ENCODE results near the gene UBE2L6.

Gene UBE2L6

DNA sequence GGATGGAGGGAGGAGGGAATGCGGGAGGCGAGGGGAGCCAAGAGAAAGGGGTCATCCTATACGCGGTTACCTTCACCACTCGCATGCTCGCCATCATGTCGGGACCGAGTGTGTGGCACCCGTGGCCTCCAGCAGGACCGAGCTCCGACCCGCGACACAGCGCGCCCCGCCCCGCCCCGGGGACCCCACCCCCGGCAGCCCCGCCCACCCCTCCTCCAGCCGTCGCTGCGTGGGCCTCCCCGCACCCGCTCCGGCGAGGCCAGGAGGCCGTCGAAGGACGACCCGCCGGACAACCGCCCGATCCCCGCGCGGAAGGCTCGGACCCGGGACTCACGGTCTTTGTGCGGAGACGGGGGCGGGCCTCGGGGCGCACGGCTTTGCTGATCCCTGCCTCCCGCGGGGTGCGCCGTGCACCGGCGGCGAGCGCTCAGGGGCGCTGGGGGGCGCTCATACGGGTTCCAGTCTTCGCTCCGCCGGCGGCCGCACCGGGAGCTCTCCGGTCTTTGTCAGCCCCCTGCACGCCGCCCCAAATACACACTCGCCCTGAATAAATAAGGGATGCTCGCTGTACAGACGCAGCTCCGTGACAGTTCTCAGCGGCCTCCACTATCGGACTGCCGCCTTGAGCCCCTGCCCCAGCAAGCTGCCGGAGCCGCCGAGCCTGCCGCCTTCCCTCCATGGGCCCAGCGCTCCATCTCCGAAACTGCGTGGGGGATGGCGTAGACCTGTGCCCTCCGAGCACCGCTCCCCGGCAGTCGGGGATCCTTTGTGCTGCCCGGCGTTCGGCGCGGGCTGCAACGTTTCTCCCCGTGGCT, at the start of gene UBE2L6:
UBE2L6 (minus strand) TSS at position 158 of the 815 bp plus-strand sequence; CDS start at position 97, 61 bp downstream.
- peaks cover 2% of the 10 kb centered on the region; the same call in 1 of the 2 replicates for H3K4me1 ChIP-seq
- H3K9me3 ChIP-seq: no peaks in the 10 kb centered on the region
- H3K4me3 ChIP-seq: peak within 1 kb of the TSS; percentile 66
- in situ Hi-C loops (cut with MboI; ENCODE audit: low sequenced_read_pairs): loop anchor here (5.0 kb wide), 1 partner anchor 75 kb away; no protein-coding TSS in a partner anchor
- H3K27me3 ChIP-seq (ENCODE audit: low read depth): no peaks in the 10 kb centered on the region
- DNase-seq (ENCODE audit: low spot score in 2 of 2): peak; percentile 41 to 67
- no peaks in the 10 kb centered on the region for H3K36me3 ChIP-seq (replicated peaks)

- in situ Hi-C loops (cut with MboI; ENCODE audit: low sequenced_read_pairs): no loop called here
- no peak overlapping the region for H3K4me3 ChIP-seq
- no peaks in the 10 kb centered on the region for H3K4me1 ChIP-seq
- H3K9me3 ChIP-seq: peaks cover 6% of the 10 kb centered on the region
- no peak for DNase-seq (ENCODE audit: low spot score in 2 of 2)
- no peaks in the 10 kb centered on the region for H3K36me3 ChIP-seq (replicated peaks)
- H3K27me3 ChIP-seq (ENCODE audit: low read depth): peaks cover 4% of the 10 kb centered on the region
Observed at GRCh38 chr11:57616595-57616994, 49.1 kb upstream of the UBE2L6 start.

DNA sequence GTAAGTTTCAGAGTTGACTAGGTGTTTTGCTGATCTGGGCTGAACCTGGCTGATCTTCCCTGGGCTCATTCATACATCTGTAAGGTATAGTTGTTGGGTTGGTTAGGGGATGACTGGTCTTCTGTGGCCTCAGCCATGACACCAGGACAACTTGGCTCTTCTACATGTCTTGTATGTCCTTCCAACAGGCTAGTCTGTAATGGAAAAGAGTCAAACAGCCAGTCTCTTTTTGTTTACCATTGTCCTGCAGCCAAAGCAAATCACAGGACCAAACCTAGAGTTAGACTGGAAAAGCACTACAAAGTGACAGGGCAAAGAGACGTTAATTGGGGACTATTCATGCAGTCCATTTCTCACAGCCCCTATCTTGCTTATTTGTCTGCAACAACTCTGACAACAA, 47.8 kb upstream of the UBE2L6 start:
- no peaks in the 10 kb centered on the region for H3K36me3 ChIP-seq (replicated peaks)
- H3K9me3 ChIP-seq: peaks cover under 1% of the 10 kb centered on the region
- in situ Hi-C loops (cut with MboI; ENCODE audit: low sequenced_read_pairs): no loop called here

GRCh38 chr11:57614234-57614772, 46.8 kb upstream of the UBE2L6 start:
- Histone ChIP-seq H3K27me3 (ENCODE audit: low read depth) (peaks cover 22% of the 10 kb centered on the region), H3K4me3 (no peak overlapping the region), H3K9me3 (no peaks in the 10 kb centered on the region), H3K4me1 (no peaks in the 10 kb centered on the region), H3K36me3 (replicated peaks) (no peaks in the 10 kb centered on the region)
- no peak for DNase-seq (ENCODE audit: low spot score in 2 of 2)
- in situ Hi-C loops (cut with MboI; ENCODE audit: low sequenced_read_pairs): no loop called here

More for the DNA sequence above, 47.8 kb upstream of the UBE2L6 start:
- Histone ChIP-seq H3K4me3 (no peak overlapping the region), H3K27me3 (ENCODE audit: low read depth) (peaks cover 13% of the 10 kb centered on the region), H3K4me1 (no peaks in the 10 kb centered on the region)
- DNase-seq (ENCODE audit: low spot score in 2 of 2): no peak

GRCh38 chr11:57610170-57610569, 42.7 kb upstream of the UBE2L6 start:
- H3K4me3 ChIP-seq: no peak overlapping the region
- H3K27me3 ChIP-seq (ENCODE audit: low read depth): peaks cover 26% of the 10 kb centered on the region
- H3K36me3 ChIP-seq (replicated peaks): no peaks in the 10 kb centered on the region
- no peaks in the 10 kb centered on the region for H3K4me1 ChIP-seq
- no peaks in the 10 kb centered on the region for H3K9me3 ChIP-seq
- in situ Hi-C loops (cut with MboI; ENCODE audit: low sequenced_read_pairs): no loop called here
- DNase-seq (ENCODE audit: low spot score in 2 of 2): no peak

DNA sequence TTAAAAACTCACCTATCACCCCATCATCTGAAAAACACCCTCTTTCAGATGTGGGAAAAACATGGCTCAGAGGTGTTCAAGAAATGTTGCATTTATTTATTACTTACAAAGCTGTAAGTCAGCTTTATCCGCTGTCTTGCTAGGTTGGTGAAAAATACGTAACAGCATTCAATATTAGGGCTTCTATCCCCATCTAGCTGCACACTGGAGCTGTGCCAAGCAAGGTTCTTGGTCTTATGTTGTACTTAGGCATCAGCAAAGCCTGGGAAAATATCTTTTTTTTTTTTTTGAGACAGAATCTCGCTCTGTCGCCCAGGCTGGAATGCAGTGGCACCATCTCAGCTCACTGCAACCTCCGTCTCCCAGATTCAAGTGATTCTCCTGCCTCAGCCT, 37.6 kb upstream of the UBE2L6 start:
- in situ Hi-C loops (cut with MboI; ENCODE audit: low sequenced_read_pairs): no loop called here
- no peaks in the 10 kb centered on the region for H3K9me3 ChIP-seq
- peaks cover 10% of the 10 kb centered on the region for H3K27me3 ChIP-seq (ENCODE audit: low read depth)
- no peak for DNase-seq (ENCODE audit: low spot score in 2 of 2)
- H3K4me3 ChIP-seq: no peak overlapping the region
- no peaks in the 10 kb centered on the region for H3K36me3 ChIP-seq (replicated peaks)
- H3K4me1 ChIP-seq: no peaks in the 10 kb centered on the region

DNA sequence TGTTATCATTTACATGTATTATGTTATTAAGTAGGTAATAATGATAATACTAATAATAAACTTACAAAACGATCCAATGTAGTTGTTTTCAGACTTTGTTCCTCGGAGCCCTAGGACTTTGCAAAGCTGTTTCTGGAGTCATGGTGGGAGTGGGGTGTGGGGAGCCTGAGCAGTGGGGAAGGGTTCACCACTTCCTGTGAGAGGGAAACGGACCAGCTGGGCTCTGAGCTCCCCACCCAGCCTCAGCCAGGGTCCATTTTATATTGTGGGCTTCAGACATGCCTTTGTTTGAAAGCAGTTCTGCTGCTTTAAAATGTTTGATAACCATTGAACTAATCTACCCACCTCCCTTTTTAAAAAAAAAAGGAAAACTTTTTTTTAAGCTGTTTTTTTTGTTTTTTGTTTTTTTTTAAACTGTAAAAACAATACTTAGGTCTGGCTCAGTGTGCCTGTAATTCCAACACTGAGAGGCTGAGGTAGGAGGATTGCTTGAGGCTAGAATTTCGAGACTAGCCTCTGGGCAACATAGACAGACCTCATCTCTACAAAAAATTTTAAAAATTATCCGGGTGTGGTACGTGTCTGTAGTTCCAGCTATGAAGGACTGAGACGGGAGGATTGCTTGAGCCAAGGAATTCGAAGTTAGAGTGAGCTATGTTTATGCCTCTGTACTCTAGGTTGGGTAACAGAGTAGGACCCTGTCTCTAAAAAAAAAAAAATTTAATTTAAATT, 37.0 kb upstream of the UBE2L6 start:
- H3K9me3 ChIP-seq: no peaks in the 10 kb centered on the region
- in situ Hi-C loops (cut with MboI; ENCODE audit: low sequenced_read_pairs): no loop called here
- peaks cover 4% of the 10 kb centered on the region for H3K27me3 ChIP-seq (ENCODE audit: low read depth)
- DNase-seq (ENCODE audit: low spot score in 2 of 2): no peak
- H3K36me3 ChIP-seq (replicated peaks): no peaks in the 10 kb centered on the region
- no peak overlapping the region for H3K4me3 ChIP-seq
- no peaks in the 10 kb centered on the region for H3K4me1 ChIP-seq

- Histone ChIP-seq H3K9me3 (no peaks in the 10 kb centered on the region), H3K4me3 (no peak overlapping the region), H3K4me1 (no peaks in the 10 kb centered on the region), H3K27me3 (ENCODE audit: low read depth) (peaks cover 3% of the 10 kb centered on the region; the same call in 1 of the 2 replicates), H3K36me3 (replicated peaks) (no peaks in the 10 kb centered on the region)
- in situ Hi-C loops (cut with MboI; ENCODE audit: low sequenced_read_pairs): no loop called here
- DNase-seq (ENCODE audit: low spot score in 2 of 2): no peak
Observed at GRCh38 chr11:57601297-57601696, 33.8 kb upstream of the UBE2L6 start.

DNA sequence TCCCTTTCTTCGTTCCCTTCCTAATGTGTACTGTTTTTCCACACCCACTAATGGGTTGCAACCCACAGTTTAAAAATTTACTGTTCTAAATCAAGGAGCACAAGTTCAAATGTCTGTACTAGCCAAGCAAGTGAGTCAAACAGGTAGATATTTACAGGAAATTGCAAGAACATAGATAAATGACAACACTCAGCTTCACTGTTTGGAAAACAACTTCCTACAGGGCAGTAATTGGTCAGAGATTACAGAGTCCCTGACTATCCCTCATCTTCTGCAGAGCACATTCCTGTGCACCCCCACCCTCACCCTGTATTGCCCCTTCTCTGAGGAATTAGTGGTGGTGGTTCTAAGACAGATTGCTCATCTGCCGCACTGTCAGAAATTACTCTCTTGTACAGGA, 31.9 kb upstream of the UBE2L6 start:
- Histone ChIP-seq H3K27me3 (ENCODE audit: low read depth) (peaks cover 3% of the 10 kb centered on the region; the same call in 1 of the 2 replicates), H3K36me3 (replicated peaks) (no peaks in the 10 kb centered on the region), H3K4me3 (no peak overlapping the region), H3K9me3 (no peaks in the 10 kb centered on the region), H3K4me1 (no peaks in the 10 kb centered on the region)
- DNase-seq (ENCODE audit: low spot score in 2 of 2): no peak
- in situ Hi-C loops (cut with MboI; ENCODE audit: low sequenced_read_pairs): no loop called here

DNA sequence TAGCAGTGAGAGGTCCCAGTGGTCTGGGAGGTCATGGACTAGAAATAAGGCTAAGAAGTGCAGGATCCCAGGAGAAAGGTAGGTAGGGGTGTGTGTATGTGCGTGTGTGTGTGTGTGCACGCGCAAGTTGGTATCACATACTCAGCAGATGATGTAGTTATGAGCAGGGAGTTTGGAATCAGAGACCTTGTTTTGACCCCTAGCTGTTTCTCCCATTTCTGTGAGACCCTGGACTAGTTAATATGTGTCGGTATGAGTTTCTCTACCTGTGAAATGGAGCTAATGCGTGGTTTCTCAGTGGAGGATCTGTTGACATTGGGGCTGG, 31.3 kb upstream of the UBE2L6 start:
- H3K4me3 ChIP-seq: no peak overlapping the region
- no peaks in the 10 kb centered on the region for H3K9me3 ChIP-seq
- 0 out of 2 replicates have a peak, but pooled peaks cover 3% of the 10 kb centered on the region for H3K27me3 ChIP-seq (ENCODE audit: low read depth)
- no peak for DNase-seq (ENCODE audit: low spot score in 2 of 2)
- H3K36me3 ChIP-seq (replicated peaks): no peaks in the 10 kb centered on the region
- in situ Hi-C loops (cut with MboI; ENCODE audit: low sequenced_read_pairs): no loop called here
- no peaks in the 10 kb centered on the region for H3K4me1 ChIP-seq

DNA sequence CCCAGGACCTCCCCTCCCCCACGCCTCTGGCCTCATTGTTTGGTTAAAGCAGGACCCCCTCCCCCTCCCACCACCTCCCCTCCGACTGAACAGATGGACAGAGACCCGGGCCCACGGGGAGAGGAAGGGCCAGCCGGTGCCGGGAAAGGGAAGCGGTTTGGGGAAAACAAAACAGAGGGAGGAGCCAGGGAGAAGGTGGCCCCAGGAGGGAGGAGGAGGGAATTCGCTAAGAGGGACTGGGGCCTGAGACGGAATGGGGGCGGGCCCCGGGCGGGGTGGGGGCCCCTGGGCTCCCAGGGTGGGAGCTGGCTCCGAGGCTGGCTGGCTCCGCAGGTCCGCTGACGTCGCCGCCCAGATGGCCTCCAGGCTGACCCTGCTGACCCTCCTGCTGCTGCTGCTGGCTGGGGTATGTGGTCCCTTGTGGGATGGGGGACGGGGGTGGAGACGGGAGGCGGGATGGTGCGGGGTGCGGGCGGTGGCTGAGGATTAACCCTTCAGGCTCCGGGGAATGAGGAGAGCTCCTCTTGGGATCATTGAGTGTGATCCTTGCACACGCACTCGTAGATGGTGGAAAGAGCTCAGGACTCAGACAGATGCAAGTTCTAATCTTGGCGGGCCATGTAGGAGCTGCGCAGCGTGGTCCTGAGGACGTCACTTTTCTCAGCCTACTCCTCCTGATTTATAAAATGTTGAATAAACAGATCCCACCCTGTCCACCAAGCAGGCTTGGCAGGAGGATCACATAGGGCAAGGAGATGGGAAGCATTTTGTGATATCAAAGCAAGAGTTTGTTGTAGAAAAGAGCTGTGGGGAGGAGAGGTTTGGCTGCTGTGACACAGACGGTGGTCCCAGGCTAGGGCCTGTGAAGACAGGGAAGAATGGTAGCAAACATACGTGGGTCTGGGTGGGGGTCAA, 30.7 kb upstream of the UBE2L6 start:
- peak overlapping the region; percentile 14 for H3K4me3 ChIP-seq
- H3K4me1 ChIP-seq: no peaks in the 10 kb centered on the region
- no peaks in the 10 kb centered on the region for H3K36me3 ChIP-seq (replicated peaks)
- 0 out of 2 replicates have a peak, but pooled peaks cover 3% of the 10 kb centered on the region for H3K27me3 ChIP-seq (ENCODE audit: low read depth)
- no peaks in the 10 kb centered on the region for H3K9me3 ChIP-seq
- in situ Hi-C loops (cut with MboI; ENCODE audit: low sequenced_read_pairs): no loop called here
- DNase-seq (ENCODE audit: low spot score in 2 of 2): peak in 1 of 2 experiments; percentile 65

DNA sequence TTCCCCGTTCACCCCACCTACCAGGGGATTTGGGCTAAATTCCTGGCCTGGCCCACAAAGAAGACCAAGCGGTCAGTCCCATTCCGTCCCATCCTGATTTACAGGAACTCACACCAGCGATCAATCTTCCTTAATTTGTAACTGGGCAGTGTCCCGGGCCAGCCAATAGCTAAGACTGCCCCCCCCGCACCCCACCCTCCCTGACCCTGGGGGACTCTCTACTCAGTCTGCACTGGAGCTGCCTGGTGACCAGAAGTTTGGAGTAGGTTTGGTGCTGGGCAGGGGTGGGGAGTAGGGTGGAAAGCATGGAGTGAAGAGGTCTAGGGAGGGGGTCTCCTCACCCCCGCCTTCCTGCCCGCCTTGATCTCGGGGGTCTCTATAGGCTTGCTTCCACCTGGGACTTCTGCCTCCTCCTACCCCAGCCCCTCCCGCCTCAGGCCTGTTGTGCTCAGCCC, 30.0 kb upstream of the UBE2L6 start, which contains the start of gene SERPING1:
SERPING1 (plus strand) TSS at position 225 of the 455 bp plus-strand sequence. CDS start 586 bp downstream, outside the sequence.
- in situ Hi-C loops (cut with MboI; ENCODE audit: low sequenced_read_pairs): no loop called here
- H3K9me3 ChIP-seq: no peaks in the 10 kb centered on the region
- peak in 1 of 2 experiments; percentile 12 for DNase-seq (ENCODE audit: low spot score in 2 of 2)
- H3K4me1 ChIP-seq: no peaks in the 10 kb centered on the region
- H3K4me3 ChIP-seq: peak within 1 kb of the TSS; percentile 14
- H3K36me3 ChIP-seq (replicated peaks): no peaks in the 10 kb centered on the region
- H3K27me3 ChIP-seq (ENCODE audit: low read depth): 0 out of 2 replicates have a peak, but pooled peaks cover 3% of the 10 kb centered on the region

All from HAP-1 (cell line).